ENCODE results near the gene WNT16.

DNA sequence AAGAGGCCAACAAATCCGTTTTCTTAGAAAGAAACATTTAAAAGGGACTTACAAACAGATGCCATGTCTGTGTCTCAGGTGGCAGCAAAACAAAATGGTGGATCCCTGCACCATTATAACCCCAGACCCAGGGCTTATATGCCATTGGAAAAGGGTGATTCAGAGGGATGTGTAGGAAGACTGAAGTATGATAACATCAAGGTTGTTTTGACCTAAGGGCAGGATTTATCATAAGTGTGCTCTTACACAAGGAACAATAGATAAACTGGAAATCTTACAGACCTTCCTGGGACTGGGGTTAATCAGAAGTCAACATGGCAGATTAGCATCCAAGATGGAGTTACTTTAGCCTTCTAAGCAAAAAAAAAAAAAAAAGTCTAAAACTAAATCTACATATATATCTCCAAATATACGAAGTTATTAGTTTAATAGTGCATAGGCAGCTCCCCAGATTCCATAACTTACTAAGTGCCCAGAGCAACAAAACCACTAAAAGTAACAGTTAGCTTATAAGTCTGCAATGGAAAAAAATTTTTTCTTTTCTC is 34.3 kb upstream of the WNT16 start:
- TF ChIP-seq, protein P1, sequence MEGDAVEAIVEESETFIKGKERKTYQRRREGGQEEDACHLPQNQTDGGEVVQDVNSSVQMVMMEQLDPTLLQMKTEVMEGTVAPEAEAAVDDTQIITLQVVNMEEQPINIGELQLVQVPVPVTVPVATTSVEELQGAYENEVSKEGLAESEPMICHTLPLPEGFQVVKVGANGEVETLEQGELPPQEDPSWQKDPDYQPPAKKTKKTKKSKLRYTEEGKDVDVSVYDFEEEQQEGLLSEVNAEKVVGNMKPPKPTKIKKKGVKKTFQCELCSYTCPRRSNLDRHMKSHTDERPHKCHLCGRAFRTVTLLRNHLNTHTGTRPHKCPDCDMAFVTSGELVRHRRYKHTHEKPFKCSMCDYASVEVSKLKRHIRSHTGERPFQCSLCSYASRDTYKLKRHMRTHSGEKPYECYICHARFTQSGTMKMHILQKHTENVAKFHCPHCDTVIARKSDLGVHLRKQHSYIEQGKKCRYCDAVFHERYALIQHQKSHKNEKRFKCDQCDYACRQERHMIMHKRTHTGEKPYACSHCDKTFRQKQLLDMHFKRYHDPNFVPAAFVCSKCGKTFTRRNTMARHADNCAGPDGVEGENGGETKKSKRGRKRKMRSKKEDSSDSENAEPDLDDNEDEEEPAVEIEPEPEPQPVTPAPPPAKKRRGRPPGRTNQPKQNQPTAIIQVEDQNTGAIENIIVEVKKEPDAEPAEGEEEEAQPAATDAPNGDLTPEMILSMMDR (IDR thresholded peaks at IDR 0.05; ENCODE audit: control extremely low read depth in 1 of 3, insufficient read depth in 1 of 3, low read depth in 1 of 3, low read length in 3 of 3) = no peak
- TF ChIP-seq FOSL1 (IDR thresholded peaks at IDR 0.05; ENCODE audit: insufficient read depth, low read depth, low read length) = no peak
- TF ChIP-seq ASH2L (IDR thresholded peaks at IDR 0.05; ENCODE audit: low read length) = no peak
- TF ChIP-seq YY1 (IDR thresholded peaks at IDR 0.05; ENCODE audit: low read depth, low read length) = no peak
- TF ChIP-seq POLR2A (IDR thresholded peaks at IDR 0.05; ENCODE audit: control extremely low read depth in 1 of 2, low read depth in 2 of 2, low read length in 2 of 2) = no peak
- TF ChIP-seq EP300 (IDR thresholded peaks at IDR 0.05; ENCODE audit: borderline replicate concordance in 1 of 2, low read depth in 2 of 2, low read length in 2 of 2) = no peak
- no peak for TF ChIP-seq SIX5 (IDR thresholded peaks at IDR 0.05; ENCODE audit: low read depth, low read length)

Data from H1 (cell line).